Esophagus squamous epithelium (tissue), 4 donors: ENCODE measurements around the gene DLG3.

Source experiments
- CTCF ChIP-seq, 6 experiments: fragments of 450-650 bp in 4 of 6; fragments of 200-600 bp in 2 of 6; sonication (generic) in 2 of 6; IDR thresholded peaks; one replicate each; pipeline ENCODE4 v1.5.1; 2016 to 2019; ENCODE audit warnings: antibody characterized with exemption in 6 of 6, mild to moderate bottlenecking in 4 of 6, moderate library complexity in 4 of 6
- POLR2A ChIP-seq, 4 donors: fragments of 450-650 bp; IDR thresholded peaks; one replicate each; pipeline ENCODE4 v1.6.1; 2017; ENCODE audit warnings: antibody characterized with exemption in 4 of 4, mild to moderate bottlenecking in 4 of 4, moderate library complexity in 3 of 4

- TF ChIP-seq CTCF (IDR thresholded peaks at IDR 0.05) (no peak), POLR2A (IDR thresholded peaks at IDR 0.05) (no peak)
These were observed 5.6 kb upstream of the DLG3 start for GRCh38 chrX:70439016-70439415.
